NB4 (cell line): Measurements from ENCODE around the gene RAI1.
"Not testable (repeated sequence)": the region's sequence is repeated elsewhere in the genome, so short reads cannot be mapped to it uniquely, and the experiment has no call there.

Experiments
- DNase-seq: peaks from one replicate; pipeline ENCODE4 v3.0.0; 2010; ENCODE audit warnings: low read depth
- H3K4me3 ChIP-seq: one replicate; pipeline ENCODE4 v1.5.1; 2011; ENCODE audit warnings: mild to moderate bottlenecking, low read depth, low read length, moderate library complexity
- MYC ChIP-seq: IDR thresholded peaks from 2 replicates; pipeline ENCODE4 v1.6.1; 2011; ENCODE audit warnings: low read depth, low read length
- POLR2A ChIP-seq: IDR thresholded peaks from 2 replicates; pipeline ENCODE4 v1.6.1; 2011; ENCODE audit warnings: mild to moderate bottlenecking; ENCODE audit not compliant: insufficient read length; ENCODE audit errors: extremely low read depth
- TF ChIP-seq, protein P1 (sequence below): IDR thresholded peaks from 2 replicates; pipeline ENCODE4 v1.6.1; 2011; ENCODE audit warnings: low read depth, low read length
- TF ChIP-seq, protein P2 (sequence below): IDR thresholded peaks from one replicate; pipeline ENCODE4 v1.5.1; 2012; ENCODE audit warnings: low read depth, low read length

The RAI1 gene

DNA sequence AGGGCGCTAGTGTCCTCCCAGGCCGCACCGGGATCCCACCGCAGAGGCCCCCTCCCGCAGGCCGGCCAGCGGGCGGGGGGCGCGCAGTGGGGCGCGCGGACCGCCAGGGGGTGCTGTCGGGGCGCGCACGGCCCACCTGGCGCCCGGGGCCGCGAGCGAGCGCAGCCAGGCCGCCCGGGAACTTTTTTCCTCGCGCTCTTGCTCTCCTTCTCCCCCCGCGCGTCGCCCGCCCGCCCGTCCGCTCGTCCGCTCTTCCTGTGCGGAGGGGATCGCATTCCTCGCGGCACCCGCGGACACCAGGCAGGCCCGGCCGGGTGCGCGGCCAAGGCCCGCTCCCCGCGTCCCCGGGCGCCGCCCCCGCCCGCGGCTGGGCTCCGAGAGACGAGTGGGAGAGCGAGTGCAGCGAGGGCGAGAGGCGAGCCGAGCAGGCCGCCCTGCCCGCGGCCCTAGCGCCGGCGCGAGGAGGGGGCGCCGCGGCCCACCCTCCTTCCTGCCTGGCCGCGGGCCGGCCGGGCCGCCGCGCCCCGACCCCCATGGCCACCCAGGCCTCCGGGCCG is at the start of gene RAI1:
RAI1 (plus strand) TSS at position 272 of the 557 bp plus-strand sequence. CDS start 111,491 bp downstream, outside the sequence.
- TF ChIP-seq MYC (peak; percentile 35; the same call in 1 of the 2 replicates), POLR2A (peak; percentile 34)
- TF ChIP-seq, protein P1, sequence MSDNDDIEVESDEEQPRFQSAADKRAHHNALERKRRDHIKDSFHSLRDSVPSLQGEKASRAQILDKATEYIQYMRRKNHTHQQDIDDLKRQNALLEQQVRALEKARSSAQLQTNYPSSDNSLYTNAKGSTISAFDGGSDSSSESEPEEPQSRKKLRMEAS = no peak
- TF ChIP-seq, protein P2, sequence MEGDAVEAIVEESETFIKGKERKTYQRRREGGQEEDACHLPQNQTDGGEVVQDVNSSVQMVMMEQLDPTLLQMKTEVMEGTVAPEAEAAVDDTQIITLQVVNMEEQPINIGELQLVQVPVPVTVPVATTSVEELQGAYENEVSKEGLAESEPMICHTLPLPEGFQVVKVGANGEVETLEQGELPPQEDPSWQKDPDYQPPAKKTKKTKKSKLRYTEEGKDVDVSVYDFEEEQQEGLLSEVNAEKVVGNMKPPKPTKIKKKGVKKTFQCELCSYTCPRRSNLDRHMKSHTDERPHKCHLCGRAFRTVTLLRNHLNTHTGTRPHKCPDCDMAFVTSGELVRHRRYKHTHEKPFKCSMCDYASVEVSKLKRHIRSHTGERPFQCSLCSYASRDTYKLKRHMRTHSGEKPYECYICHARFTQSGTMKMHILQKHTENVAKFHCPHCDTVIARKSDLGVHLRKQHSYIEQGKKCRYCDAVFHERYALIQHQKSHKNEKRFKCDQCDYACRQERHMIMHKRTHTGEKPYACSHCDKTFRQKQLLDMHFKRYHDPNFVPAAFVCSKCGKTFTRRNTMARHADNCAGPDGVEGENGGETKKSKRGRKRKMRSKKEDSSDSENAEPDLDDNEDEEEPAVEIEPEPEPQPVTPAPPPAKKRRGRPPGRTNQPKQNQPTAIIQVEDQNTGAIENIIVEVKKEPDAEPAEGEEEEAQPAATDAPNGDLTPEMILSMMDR = peak; percentile 21
- peak within 1 kb of the TSS; percentile 69 for H3K4me3 ChIP-seq
- peak; percentile 87 for DNase-seq

DNA sequence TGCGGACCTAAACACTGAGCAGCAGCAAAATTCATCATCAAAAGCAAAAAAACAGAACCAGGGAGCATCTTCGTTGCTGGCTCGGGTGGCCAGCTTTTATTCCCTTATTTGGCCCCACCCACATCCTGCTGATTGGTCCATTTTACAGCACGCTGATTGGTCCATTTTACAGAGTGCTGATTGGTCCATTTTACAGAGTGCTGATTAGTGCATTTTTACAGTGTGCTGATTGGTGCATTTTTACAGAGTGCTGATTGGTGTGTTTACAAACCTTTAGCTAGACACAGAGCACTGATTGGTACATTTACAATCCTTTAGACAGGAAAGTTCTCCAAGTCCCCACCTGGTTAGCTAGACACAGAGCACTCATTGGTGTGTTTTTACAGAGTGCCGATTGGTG is 48.6 kb upstream of the RAI1 start:
- DNase-seq, H3K4me3 ChIP-seq: not testable (repeated sequence)

- DNase-seq = no peak
- no peak for TF ChIP-seq POLR2A
- TF ChIP-seq, protein P2 = no peak
- no peak for TF ChIP-seq MYC
- TF ChIP-seq, protein P1 = no peak
- H3K4me3 ChIP-seq = no peak overlapping the region
Observed at GRCh38 chr17:17633310-17633709, 47.9 kb upstream of the RAI1 start.

- TF ChIP-seq, protein P1 = no peak
- TF ChIP-seq MYC (no peak), POLR2A (no peak)
- TF ChIP-seq, protein P2 = no peak
- no peak overlapping the region for H3K4me3 ChIP-seq
- DNase-seq = no peak
Observed at GRCh38 chr17:17635126-17635525, 46.1 kb upstream of the RAI1 start.

GRCh38 chr17:17635537-17636271 is 45.6 kb upstream of the RAI1 start:
- not testable (repeated sequence) for H3K4me3 ChIP-seq
- DNase-seq = peak; percentile 32

- DNase-seq = no peak
- no peak overlapping the region for H3K4me3 ChIP-seq
- TF ChIP-seq POLR2A (no peak), MYC (no peak)
- TF ChIP-seq, protein P2 = no peak
- TF ChIP-seq, protein P1 = no peak
Observed at GRCh38 chr17:17636272-17636885, 44.9 kb upstream of the RAI1 start.
